GM21390 (cell line): ENCODE data around the gene LONRF3.
"Not testable (repeated sequence)": the region's sequence is repeated elsewhere in the genome, so short reads cannot be mapped to it uniquely, and the experiment has no call there.

Experiments used
- ATAC-seq: cut with Tn5 transposase; IDR thresholded peaks from one replicate; pipeline ENCODE4 v1.9.1; 2021; ENCODE audit not compliant: unreplicated experiment

LONRF3 gene

DNA sequence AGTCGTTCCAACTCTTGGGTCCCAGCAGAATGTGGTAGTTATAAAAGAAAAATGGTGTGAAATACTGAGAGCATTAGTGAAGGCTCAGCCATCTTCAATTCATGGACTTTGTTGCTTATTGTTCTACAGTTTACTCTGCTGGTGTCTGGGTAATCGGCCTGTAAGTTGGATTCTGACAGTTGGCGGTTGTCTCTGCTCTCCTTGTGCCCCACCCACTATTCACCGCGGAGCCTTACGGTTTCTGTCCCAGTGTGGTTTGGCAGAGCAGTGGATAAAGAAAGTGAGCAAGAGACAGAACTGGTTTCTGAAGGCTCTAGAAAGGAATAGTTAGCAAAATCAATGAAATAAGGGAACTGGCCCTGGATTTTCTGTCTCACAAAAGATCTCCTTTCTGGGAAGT, 9.1 kb downstream of the LONRF3 start:
- ATAC-seq, result no peak

DNA sequence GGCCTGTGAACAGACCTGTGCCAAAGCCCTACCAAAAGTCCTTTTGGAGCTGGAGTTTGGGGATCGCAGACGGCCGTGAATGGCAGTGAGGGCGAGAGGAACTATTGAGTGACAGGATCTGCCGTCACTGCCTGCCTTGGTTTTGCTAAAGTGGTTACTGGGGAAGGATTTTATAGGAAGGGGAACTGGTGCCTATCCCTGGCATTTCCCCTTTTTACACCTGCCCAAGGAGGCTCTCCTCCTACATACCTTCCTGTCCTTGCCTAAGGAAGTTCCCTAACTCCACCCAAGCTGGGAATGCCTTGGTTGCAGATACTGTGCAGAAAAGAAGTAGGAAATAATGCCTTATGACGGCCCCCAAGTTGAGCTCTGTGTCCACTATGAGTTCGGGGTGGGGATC, 14.5 kb downstream of the LONRF3 start:
- no peak for ATAC-seq

DNA sequence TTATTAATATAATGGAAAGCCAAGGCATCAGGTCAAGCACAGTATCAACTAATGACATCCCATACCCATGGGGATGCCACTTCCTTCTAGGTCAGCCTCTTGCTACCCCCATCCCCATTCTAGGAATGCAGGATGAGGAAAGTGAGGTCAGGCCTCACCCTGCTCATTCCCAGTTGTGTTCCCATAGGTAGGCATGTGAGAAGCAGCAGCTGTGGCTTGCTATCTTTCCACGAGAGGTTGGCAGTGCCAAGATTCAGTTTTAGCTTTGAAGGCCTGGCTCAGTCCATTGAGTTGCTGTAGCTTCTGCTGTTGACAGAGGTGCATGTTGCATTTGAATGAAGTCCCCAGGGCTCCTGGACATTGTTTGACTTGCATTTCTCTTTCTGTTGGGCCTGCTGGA, 15.5 kb downstream of the LONRF3 start:
- no peak for ATAC-seq

DNA sequence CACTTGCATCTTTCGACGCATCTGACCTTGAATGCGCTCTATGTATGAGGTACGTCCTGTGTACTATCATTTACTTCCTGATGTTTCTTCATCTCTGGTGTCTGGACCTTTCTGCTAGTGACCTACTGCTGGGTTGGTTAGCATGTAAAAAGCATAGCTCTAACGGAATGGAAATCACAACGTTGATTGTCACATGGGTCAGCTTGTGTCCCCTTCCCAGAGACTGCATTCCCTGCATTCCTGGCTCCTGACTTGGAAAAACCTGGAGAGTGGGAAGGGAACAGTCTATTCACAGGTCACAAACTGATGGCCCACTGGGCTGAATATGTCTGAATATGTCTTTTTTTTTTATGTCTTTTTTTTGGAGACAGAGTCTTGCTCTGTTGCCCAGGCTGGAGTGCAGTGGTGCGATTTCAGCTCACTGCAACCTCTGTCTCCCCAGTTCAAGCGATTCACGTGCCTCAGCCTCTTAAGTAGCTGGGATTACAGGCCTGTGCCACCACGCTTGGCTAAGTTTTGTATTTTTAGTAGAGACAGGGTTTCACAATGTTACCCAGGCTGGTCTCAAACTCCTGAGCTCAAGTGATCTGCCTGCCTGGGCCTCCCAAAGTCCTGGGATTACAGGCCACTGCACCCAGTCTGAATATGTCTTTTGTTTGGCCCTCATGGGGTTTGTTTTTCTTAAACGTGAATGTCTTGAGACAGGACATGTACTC, 16.3 kb downstream of the LONRF3 start:
- no peak for ATAC-seq

DNA sequence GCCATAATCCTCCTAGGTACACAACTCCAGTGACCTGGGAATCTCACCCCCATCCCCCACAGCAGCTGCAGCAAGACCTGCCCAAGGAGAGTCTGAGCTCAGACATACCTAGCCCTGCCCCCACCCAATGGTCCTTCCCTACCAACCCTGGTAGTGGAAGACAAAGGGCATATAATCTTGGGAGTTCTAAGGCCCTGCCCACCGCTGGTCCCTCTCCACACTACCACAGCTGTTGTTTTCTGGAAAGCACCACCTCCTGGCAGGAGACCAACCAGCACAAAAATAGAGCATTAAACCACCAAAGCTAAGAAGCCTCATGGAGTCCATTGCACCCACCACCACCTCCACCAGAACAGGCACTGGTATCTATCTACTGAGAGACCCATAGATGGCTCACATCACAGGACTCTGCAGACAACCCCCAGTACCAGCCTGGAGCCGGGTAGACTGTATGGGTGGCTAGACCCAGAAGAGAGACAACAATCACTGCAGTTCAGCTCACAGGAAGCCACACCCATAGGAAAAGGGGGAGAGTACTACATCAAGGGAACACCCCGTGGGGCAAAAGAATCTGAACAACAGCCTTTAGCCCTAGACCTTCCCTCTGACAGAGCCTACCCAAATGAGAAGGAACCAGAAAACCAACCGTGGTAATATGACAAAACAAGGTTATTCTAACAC, 18.2 kb downstream of the LONRF3 start:
- ATAC-seq, result not testable (repeated sequence)

DNA sequence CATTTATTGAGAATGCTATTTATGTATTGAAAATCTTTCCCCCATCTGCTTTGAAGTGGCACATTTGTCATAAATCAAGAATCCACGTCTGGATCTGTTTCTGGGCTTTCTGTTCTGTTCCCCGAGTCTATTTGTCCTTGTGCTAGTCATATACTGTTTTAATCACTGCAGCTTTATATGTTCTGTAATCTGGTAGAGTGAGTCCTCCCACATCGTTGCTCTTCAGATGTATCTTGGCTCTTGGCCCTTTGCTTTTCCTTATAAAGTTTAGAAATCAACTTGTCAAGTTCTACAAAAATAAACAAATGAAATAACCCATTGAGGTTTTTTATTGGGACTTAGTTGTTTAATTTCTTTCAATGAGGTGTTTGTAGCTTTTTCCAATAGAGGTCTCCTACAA, 29.0 kb downstream of the LONRF3 start:
- ATAC-seq, result no peak

DNA sequence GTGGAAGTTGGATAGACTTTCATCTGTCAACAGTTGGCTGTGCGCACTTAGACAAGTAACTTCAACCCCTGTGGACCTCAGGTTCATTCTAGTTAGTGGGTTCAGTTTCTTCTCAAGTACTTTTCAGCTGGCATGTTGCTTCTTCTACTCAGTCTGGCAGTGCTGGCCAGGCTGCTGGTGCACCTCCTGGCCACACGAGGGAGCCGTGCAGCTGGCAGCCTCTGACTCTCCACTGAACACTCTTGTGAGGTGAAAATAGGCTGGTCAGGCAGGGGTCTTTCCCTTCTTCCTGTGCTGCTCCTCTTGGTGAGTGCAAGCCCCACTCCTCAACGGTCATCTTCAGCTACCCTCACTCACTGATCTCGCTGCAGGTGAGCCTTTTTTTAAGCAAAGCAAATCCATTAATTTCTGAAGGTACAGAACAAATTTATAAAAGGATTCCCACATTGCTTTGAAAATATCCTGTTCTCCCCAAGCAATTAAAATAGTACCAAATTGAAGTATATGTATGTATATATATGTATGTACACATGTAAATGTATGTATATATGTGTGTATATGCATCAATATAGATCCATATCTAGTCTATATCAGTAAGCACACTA, 30.6 kb downstream of the LONRF3 start:
- ATAC-seq, result peak; percentile 64

DNA sequence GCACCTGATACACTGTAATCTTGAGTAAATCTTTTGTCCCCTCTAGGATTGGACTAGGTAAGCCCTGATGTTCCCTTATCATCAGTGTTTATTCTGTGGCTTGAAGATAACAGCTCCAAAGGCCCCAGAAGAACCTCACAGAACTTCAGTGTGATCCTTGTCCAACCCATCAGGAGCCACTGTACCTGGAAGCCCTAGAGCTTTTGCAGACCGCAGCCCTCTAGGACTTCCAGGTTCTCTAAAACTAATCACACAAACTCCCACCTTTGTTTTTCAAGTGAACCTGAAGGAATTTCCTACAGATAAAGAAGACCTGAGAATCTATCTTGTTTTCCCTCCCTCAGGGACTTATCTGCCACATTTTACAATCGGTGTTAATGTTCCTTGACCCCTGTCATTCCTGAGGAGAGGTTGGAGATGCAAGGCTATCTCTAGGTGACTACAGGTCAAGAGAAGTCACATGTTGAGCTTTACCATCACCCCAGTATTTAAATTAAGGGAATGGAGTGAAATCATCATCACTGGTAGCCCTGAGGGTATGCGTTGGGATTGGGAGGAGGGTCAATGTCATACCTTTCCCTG, 32.9 kb downstream of the LONRF3 start:
- ATAC-seq, result no peak

DNA sequence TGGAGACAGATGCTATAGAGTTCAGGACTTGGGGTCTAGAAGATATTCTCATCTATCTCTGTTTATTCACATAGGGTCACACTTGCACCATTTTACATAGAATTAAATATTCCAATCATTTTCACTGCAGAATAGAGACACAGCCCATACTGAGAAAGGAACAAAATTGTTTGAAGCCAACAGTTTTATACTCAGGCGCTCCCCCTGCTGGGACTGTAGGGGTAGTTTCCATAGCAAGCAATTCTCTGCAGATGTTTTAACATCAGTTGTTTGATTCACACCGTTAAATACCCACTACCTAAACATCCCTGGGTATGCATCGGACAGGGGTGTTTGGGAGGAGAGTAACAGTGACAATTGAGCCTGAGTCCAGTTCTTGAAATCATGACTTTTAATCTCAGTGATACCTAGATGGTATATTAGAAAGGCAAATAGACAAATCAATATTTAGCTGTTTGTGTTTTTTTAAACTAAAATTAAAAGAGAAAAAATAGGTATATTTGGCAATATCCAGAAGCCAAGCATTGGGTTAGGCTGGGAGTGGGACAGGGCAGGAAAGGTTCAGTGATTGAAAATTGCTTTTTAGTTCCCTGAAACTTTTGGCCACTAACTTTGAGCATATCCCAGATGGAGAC, 33.8 kb downstream of the LONRF3 start:
- ATAC-seq, result no peak

DNA sequence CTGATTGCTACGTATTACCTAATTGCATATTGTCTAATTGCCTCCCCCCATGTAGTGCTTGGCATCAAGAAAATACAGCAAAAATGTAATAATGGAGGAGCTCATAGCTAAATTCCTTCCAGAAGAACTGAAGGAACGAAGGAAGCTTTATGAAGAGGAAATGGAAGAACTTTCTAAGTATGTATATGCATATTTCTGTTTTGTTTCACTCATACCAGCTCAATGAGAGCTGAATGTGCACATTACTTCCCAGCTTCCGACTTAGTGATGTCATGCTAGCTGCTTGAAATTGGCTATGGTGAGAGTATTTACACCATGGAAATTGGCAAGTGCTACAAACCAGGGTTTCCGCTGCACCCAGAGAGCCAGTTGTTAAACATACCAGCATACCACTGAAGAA, 34.7 kb downstream of the LONRF3 start:
- ATAC-seq, result no peak

DNA sequence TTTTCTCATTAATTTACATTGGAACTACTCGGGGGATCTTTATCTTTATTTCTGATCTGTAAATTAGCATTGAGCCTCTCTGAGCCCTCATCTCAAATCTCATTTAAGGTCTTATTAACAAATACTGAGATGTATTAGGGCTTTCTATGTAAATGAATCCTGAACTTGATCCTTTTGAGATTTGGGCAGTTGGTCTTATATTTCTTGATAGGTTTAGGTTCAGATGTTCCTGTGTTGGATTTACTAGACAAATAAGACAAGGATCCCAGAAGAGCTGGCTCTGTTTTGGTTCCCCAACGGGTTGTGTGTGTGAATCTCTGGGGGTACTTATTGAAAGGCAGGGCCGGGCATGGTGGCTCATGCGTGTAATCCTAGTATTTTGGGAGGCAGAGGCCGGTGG, 36.1 kb downstream of the LONRF3 start:
- ATAC-seq, result no peak

DNA sequence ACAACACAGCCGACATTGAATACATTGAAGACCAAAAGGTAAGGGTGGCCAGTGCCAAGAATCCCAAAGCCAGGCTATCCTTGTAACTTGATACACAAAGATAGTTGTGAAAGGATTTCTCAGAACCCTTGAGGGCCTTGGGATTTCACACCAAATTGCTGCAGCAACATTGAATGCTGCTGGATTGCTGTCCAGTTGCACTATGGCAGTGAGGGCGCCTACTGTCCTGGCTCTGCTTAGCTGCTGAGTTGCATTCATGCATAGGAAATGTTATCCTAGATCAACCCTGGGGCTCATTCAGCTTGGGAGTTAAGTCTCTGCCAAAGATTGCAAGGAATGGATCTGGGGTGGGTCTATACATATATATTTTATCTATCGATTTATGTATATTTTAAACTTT, 38.7 kb downstream of the LONRF3 start:
- no peak for ATAC-seq

DNA sequence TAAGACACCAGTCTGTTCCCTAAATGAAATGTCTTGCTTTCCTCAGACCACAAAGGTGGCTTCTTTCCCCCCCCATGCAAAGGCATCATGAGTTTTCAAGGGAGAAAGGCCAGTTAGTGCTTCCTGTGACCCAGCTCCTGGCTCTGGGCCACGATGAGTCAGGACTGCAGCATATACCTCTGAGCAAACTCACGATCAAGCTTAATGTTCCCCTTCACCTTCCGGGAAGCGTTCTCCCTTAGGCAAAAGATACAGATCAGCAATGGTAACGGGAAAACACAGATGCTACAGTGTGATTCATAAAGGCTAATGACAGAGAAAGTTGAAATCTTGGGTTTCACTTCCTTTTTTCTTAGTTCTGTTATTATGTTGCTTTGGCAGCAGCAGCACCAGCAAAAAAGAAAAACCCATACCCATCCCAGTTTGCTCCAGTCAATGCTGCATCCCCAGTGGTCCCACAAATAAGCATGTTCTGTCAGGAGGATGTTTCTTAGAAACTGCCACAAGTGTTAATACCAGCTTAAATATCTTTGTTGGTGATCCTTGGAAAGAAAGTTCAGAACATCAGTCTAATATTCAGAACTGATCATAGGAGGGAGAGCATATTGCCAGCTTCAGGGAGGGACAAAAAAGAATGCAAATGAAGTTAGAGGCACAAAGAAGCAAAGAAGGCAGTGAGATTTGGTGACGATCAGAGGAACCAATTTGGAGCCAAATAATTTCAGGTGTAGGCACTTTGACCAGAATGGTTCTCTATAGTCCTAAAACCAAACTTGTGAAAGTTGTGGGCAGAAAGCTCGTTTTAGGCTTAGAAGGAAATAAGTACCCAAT, 41.2 kb downstream of the LONRF3 start:
- ATAC-seq, result peak; percentile 99

DNA sequence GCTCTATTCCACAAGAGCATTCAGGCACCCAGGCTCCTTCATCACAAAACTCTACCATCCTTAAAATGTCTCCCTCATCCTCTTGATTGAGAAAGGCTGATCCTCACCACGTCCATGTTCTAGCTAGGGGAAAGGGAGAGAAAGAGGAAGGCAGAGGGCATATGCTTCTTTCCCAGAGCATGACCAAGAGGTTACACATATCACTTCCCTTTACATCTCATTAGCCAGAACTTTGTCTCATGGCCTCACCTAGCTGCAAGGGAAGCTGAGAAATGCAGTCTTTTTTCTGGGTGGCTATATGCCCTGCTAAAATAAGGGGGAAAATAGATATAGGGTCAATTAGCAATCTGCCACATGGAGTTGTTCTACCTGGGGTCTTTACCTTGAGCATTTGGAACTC, 42.7 kb downstream of the LONRF3 start:
- ATAC-seq, result no peak

DNA sequence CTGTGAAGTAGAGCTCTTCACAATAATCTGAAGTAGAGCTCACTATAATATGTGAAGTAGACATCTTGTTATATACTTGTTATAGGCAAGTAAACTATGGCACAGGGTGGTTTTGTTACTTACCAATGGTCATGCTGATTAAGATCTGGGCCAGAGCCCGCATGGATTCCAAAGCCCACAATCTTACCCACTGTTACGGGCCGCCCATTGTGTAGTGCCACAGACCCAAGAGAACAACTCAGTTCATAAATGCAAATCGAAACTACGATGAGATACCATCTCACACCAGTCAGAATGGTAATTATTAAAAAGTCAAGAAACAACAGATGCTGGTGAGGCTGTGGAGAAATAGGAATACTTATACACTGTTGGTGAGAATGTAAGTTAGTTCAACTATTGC, 51.5 kb downstream of the LONRF3 start:
- ATAC-seq, result no peak

DNA sequence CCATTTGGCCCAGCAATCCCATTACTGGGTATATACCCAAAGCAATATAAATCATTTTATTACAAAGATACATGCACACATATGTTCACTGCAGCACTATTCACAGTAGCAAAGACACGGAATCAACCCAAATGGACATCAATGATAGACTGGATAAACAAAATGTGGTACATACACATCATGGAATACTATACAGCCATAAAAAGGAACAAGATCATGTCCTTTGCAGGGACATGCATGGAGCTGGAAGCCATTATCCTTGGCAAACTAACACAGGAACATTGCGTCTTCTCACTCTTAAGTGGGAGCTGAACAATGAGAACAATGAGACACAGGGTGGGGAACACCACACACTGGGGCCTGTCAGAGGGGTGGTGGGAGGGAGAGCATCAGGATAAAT, 51.9 kb downstream of the LONRF3 start:
- not testable (repeated sequence) for ATAC-seq

DNA sequence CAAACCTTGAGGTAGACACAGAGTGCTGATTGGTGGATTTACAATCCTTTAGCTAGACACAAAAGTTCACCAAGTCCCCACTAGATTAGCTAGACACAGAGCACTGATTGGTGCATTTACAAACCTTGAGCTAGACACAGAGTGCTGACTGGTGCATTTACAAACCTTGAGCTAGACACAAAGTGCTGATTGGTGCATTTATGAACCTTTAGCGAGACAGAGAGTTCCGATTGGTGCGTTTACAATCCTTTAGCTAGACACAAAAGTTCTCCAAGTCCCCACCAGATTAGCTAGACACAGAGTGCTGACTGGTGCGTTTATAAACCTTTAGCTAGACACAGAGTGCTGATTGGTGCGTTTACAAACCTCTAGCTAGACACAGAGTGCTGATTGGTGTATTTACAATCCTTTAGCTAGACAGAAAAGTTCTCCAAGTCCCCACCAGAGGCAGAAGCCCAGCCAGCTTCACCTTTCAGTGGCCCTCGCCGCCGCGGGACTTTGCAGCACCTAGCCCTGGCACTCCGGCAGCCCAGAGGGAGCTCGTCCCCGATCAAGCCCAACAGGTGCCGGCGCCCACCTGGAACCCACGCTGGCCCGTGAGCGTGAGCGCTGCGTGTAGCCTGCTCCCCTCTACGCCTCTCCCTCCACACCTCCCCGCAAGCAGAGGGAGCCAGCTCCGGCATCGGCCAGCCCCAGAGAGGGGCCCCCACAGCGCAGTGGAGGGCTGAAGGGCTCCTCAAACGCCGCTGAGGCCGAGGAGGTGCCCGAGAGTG, 53.7 kb downstream of the LONRF3 start:
- not testable (repeated sequence) for ATAC-seq

DNA sequence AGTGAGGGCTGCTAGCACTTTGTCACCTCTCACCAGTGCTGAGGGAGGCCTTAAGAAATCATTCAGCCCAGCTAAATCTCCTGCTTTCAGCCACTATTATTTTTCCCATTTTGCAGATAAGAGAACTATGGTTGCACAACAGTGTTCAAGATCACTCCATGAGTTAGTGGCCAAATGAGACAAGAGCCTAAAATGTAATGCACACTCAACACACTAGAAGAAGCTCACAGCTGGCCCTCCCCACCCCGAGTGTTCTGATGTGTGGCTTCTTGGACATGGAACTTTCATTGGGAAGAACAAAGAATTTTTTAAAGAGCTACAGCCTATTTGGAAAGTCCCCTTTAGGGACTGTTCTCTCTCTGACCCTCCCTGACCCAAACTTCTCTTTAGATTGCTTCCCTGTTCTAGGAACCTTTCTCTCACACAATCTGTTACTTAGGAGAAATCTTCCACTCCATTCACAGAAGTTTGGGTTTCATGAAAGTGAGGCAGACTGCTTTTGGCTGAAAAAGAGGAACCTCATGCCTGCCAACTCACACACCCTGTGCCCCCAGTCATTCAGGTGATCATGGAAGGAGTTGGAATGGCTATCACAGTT, 54.4 kb downstream of the LONRF3 start:
- ATAC-seq, result no peak

DNA sequence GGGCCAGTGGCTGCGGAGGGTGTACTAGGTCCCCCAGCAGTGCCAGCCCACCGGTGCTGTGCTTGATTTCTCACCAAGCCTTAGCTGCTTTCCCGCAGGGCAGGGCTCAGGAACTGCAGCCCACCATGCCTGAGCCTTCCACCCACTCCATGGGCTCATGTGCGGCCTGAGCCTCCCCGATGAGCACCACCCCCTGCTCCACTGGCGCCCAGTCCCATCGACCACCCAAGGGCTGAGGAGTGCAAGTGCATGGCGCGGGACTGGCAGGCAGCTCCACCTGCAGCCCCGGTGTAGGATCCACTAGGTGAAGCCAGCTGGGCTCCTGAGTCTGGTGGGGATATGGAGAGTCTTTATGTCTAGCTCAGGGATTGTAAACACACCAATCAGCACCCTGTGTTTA, 55.2 kb downstream of the LONRF3 start:
- not testable (repeated sequence) for ATAC-seq

DNA sequence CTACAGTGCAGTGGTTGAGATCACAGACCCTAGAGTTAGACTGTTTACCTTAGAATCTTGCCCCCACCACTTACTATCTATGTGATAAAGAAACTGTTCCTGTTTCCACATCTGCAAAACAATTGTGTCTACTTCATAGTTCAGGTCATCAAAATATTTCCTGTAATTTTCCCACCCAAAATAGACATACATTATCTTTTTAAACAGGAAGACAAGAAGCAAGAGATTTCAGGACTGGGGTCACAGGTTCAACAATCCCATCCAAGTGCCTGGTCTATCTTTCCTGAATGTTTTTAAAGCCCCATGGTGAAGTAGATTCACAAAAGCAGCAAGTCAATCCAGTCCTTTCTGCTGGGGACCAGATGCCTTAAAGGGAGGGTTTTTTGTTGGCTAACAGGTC, 56.6 kb downstream of the LONRF3 start:
- ATAC-seq, result no peak
